H1 (cell line): ENCODE data around the gene BICD1. TPM values are rescaled to one million over a fixed set of nuclear protein-coding genes. Genes with fewer than 3 reads are reported as not detected.

Experiments
- CBX8 ChIP-seq: fragments of 300-800, 300-1000 bp; sonication (generic); IDR thresholded peaks from 2 replicates; pipeline ENCODE4 v1.7.1; 2016; ENCODE audit warnings: low read depth, low read length, borderline replicate concordance
- CREB1 ChIP-seq: IDR thresholded peaks from 2 replicates; pipeline ENCODE4 v1.6.1; 2012; ENCODE audit warnings: inconsistent platforms
- JUN ChIP-seq: IDR thresholded peaks from 2 replicates; pipeline ENCODE4 v1.6.1; 2011; ENCODE audit warnings: low read depth, mild to moderate bottlenecking, improper control_type of control experiment, low read length
- TAF7 ChIP-seq: optimal IDR thresholded peaks from 2 replicates; pipeline ENCODE3; 2011; ENCODE audit warnings: low read depth, mild to moderate bottlenecking, inconsistent platforms, low read length, moderate library complexity, borderline replicate concordance
- TCF12 ChIP-seq: IDR thresholded peaks from 2 replicates; pipeline ENCODE4 v1.6.1; 2011; ENCODE audit warnings: low read depth, mild to moderate bottlenecking, low read length
- polyA plus RNA-seq, 7 experiments: library from polyadenylated mRNA; depleted of rRNA in 3 of 7; stranded (reverse) in 5 of 7; unstranded in 2 of 7; fragments of >200 nt in 5 of 7; fragments of 200-250 nt in 2 of 7; gene quantifications; 1 replicate in 5 of 7; 2 replicates in 1 of 7; 4 replicates in 1 of 7; pipeline versions ENCODE4 v1.2.1 to v1.2.3, GENCODE V29; 2011 to 2013; ENCODE audit warnings: missing spikeins in 2 of 7, mixed read lengths in 2 of 7
- total RNA-seq: library from RNA; stranded (reverse); fragmentation: NEBNext Ultra II Directional; extraction: Animal tissue kit (Norgen Biotek cat#: 25700); gene quantifications from 2 replicates; pipeline ENCODE4 v1.2.1, GENCODE V29; 2021

The BICD1 gene
- total and polyA plus RNA-seq, 2 of the 8 experiments (the other 6 are each of a cell fraction or from before 2014, with no cell fraction given) = 34.1 to 58.4 TPM

DNA sequence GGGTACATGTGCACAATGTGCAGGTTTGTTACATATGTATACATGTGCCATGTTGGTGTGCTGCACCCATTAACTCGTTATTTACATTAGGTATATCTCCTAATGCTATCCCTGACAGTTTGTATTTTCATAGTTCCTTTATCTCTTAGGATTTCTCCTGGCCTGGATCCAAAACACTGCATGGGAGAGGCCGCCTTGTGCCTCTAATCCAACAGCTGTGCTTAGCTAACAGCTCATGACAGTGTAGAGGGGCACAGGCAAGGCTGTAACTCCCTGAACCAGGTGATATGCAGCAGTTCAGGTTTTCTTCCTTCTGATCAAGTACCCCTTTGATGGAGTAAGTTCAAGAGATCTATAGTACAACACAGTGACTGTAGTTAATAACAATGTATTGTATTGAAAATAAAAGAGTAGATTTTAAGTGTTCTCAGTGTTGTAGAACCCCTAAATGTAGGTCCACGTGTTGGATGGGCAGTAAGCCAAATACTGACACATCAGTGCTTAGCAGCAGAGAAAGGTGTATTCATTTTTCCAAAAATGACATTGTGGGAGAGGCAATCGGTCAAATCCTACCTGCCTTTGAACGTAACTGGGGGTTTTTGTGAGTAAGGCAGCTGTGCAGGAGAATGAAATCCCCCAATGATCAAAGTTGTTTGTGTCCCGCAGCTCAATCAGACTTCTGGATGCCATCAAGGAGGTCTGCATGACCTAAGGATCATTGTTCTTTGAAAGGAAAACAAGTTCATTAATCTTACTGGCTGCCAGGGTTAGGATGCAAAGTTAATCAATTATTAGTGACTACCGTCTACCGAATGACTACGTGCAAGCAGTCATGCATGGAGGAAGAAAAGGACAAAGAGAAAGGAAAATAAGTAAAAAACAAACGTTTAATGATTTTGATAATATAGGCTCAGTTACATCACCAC lies 203.4 kb downstream of the BICD1 start (continued):
- TF ChIP-seq JUN (no peak), TAF7 (no peak), CBX8 (no peak), TCF12 (no peak), CREB1 (no peak)
